Measurements from ENCODE around the gene CDC14B. TPM values are rescaled to one million over a fixed set of nuclear protein-coding genes. Genes with fewer than 3 reads are reported as not detected.

CDC14B gene
- total and polyA plus RNA-seq, 4 donors: 8.8 to 33.3 (median 11.3) TPM

DNA sequence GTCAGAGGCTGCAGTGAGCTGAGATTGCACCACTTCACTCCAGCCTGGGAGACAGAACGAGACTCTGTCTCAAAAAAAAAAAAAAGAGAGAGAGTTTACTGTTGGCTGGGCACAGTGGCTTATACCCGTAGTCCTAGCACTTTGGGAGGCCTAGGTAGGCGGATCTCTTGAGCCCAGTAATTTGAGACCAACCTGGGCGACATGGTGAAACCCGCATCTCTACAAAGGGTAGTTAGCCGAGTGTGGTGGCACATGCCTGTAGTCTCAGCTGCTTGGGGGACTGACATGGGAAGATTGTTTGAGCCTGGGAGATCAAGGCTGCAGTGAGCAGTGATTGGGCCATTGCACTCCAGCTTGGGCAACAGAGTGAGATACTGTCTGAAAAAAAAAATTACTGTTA, 157.1 kb downstream of the CDC14B start:
- WGBS: 97% methylated on average over 6 of the region's 6 CpGs
- H3K27ac ChIP-seq (ENCODE audit: low read depth in 1 of 2, low read length in 2 of 2): no peak overlapping the region
- H3K4me1 ChIP-seq (ENCODE audit: control insufficient read depth in 4 of 4, insufficient read depth in 4 of 4, low read length in 3 of 4): no peaks in the 10 kb centered on the region
- TF ChIP-seq GABPA (IDR thresholded peaks at IDR 0.05 in 1 of 2, conservative IDR thresholded peaks at IDR 0.05 in 1 of 2) (no peak), JUND (IDR thresholded peaks at IDR 0.05) (no peak), RAD21 (IDR thresholded peaks at IDR 0.05) (no peak), RXRA (IDR thresholded peaks at IDR 0.05) (no peak), FOXA2 (IDR thresholded peaks at IDR 0.05) (no peak)
- TF ChIP-seq, protein P1, sequence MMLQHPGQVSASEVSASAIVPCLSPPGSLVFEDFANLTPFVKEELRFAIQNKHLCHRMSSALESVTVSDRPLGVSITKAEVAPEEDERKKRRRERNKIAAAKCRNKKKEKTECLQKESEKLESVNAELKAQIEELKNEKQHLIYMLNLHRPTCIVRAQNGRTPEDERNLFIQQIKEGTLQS (IDR thresholded peaks at IDR 0.05): no peak
- H3K4me3 ChIP-seq (ENCODE audit: low read depth in 1 of 3, low read length in 3 of 3): no peak overlapping the region
- no peak for DNase-seq (ENCODE audit: low spot score)
- H3K9me3 ChIP-seq (ENCODE audit: control insufficient read depth in 4 of 4, low read length in 3 of 4): no peaks in the 10 kb centered on the region
- no peaks in the 10 kb centered on the region for H3K27me3 ChIP-seq (ENCODE audit: control insufficient read depth in 4 of 4, insufficient read depth in 4 of 4, low read length in 3 of 4)
- no peak overlapping the region for H3K9ac ChIP-seq (ENCODE audit: low read depth in 1 of 2, low read length in 2 of 2)
- H3K36me3 ChIP-seq (ENCODE audit: control insufficient read depth in 4 of 4, insufficient read depth in 3 of 4, low read depth in 1 of 4, low read length in 3 of 4): no peaks in the 10 kb centered on the region

DNA sequence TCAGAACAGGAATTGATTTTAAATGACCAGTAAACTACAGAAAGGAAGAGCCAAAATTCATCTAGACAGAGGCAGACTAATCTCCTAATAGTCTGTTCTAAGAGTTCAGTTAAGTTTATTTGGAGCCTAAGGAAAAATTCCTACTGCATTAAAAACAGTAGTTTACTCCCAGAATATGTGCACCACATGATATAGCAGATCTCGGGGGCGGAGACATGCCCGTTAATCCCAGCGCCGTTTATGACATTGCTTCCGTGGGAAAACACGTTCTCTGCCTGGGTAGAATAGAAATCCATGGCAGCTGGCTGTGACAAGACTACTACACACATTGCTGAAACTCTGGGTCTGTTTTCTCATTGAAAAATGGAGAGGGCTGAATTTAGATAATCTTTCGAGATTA, 158.3 kb downstream of the CDC14B start:
- Histone ChIP-seq H3K9ac (ENCODE audit: low read depth in 1 of 2, low read length in 2 of 2) (no peak overlapping the region), H3K4me1 (ENCODE audit: control insufficient read depth in 4 of 4, insufficient read depth in 4 of 4, low read length in 3 of 4) (no peaks in the 10 kb centered on the region), H3K4me3 (ENCODE audit: low read depth in 1 of 3, low read length in 3 of 3) (no peak overlapping the region), H3K27me3 (ENCODE audit: control insufficient read depth in 4 of 4, insufficient read depth in 4 of 4, low read length in 3 of 4) (no peaks in the 10 kb centered on the region), H3K36me3 (ENCODE audit: control insufficient read depth in 4 of 4, insufficient read depth in 3 of 4, low read depth in 1 of 4, low read length in 3 of 4) (no peaks in the 10 kb centered on the region), H3K9me3 (ENCODE audit: control insufficient read depth in 4 of 4, low read length in 3 of 4) (no peaks in the 10 kb centered on the region), H3K27ac (ENCODE audit: low read depth in 1 of 2, low read length in 2 of 2) (no peak overlapping the region)
- TF ChIP-seq EGR1 (IDR thresholded peaks at IDR 0.05; ENCODE audit: low read depth in 2 of 2) (no peak), HNF4A (conservative IDR thresholded peaks at IDR 0.05) (no peak), FOXA2 (IDR thresholded peaks at IDR 0.05) (no peak), GABPA (IDR thresholded peaks at IDR 0.05 in 1 of 2, conservative IDR thresholded peaks at IDR 0.05 in 1 of 2) (no peak), FOXA1 (IDR thresholded peaks at IDR 0.05) (no peak), NR2F2 (IDR thresholded peaks at IDR 0.05) (no peak), TAF1 (conservative IDR thresholded peaks at IDR 0.05) (no peak), HNF4G (IDR thresholded peaks at IDR 0.05) (no peak), RXRA (IDR thresholded peaks at IDR 0.05) (no peak), JUND (IDR thresholded peaks at IDR 0.05) (no peak), YY1 (IDR thresholded peaks at IDR 0.05) (no peak), RAD21 (IDR thresholded peaks at IDR 0.05) (no peak), SP1 (IDR thresholded peaks at IDR 0.05) (no peak)
- TF ChIP-seq, protein P2, sequence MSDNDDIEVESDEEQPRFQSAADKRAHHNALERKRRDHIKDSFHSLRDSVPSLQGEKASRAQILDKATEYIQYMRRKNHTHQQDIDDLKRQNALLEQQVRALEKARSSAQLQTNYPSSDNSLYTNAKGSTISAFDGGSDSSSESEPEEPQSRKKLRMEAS (IDR thresholded peaks at IDR 0.05): no peak
- TF ChIP-seq, protein P1 (IDR thresholded peaks at IDR 0.05): no peak
- TF ChIP-seq, protein P3, sequence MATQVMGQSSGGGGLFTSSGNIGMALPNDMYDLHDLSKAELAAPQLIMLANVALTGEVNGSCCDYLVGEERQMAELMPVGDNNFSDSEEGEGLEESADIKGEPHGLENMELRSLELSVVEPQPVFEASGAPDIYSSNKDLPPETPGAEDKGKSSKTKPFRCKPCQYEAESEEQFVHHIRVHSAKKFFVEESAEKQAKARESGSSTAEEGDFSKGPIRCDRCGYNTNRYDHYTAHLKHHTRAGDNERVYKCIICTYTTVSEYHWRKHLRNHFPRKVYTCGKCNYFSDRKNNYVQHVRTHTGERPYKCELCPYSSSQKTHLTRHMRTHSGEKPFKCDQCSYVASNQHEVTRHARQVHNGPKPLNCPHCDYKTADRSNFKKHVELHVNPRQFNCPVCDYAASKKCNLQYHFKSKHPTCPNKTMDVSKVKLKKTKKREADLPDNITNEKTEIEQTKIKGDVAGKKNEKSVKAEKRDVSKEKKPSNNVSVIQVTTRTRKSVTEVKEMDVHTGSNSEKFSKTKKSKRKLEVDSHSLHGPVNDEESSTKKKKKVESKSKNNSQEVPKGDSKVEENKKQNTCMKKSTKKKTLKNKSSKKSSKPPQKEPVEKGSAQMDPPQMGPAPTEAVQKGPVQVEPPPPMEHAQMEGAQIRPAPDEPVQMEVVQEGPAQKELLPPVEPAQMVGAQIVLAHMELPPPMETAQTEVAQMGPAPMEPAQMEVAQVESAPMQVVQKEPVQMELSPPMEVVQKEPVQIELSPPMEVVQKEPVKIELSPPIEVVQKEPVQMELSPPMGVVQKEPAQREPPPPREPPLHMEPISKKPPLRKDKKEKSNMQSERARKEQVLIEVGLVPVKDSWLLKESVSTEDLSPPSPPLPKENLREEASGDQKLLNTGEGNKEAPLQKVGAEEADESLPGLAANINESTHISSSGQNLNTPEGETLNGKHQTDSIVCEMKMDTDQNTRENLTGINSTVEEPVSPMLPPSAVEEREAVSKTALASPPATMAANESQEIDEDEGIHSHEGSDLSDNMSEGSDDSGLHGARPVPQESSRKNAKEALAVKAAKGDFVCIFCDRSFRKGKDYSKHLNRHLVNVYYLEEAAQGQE (IDR thresholded peaks at IDR 0.05): no peak
- TF ChIP-seq, protein P4, sequence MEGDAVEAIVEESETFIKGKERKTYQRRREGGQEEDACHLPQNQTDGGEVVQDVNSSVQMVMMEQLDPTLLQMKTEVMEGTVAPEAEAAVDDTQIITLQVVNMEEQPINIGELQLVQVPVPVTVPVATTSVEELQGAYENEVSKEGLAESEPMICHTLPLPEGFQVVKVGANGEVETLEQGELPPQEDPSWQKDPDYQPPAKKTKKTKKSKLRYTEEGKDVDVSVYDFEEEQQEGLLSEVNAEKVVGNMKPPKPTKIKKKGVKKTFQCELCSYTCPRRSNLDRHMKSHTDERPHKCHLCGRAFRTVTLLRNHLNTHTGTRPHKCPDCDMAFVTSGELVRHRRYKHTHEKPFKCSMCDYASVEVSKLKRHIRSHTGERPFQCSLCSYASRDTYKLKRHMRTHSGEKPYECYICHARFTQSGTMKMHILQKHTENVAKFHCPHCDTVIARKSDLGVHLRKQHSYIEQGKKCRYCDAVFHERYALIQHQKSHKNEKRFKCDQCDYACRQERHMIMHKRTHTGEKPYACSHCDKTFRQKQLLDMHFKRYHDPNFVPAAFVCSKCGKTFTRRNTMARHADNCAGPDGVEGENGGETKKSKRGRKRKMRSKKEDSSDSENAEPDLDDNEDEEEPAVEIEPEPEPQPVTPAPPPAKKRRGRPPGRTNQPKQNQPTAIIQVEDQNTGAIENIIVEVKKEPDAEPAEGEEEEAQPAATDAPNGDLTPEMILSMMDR (IDR thresholded peaks at IDR 0.05; ENCODE audit: low read depth, low read length, missing input control): no peak
- no peak for DNase-seq (ENCODE audit: low spot score)
- WGBS: 96% methylated on average over 8 of the region's 8 CpGs

All from liver (tissue), 9 donors.